NB4 (cell line): ENCODE data around the gene SSC5D.

Experiments
- POLR2A ChIP-seq: IDR thresholded peaks from 2 replicates; pipeline ENCODE4 v1.6.1; 2011; ENCODE audit warnings: mild to moderate bottlenecking; ENCODE audit not compliant: insufficient read length; ENCODE audit errors: extremely low read depth
- TF ChIP-seq, protein P1 (sequence below): IDR thresholded peaks from one replicate; pipeline ENCODE4 v1.5.1; 2012; ENCODE audit warnings: low read depth, low read length

DNA sequence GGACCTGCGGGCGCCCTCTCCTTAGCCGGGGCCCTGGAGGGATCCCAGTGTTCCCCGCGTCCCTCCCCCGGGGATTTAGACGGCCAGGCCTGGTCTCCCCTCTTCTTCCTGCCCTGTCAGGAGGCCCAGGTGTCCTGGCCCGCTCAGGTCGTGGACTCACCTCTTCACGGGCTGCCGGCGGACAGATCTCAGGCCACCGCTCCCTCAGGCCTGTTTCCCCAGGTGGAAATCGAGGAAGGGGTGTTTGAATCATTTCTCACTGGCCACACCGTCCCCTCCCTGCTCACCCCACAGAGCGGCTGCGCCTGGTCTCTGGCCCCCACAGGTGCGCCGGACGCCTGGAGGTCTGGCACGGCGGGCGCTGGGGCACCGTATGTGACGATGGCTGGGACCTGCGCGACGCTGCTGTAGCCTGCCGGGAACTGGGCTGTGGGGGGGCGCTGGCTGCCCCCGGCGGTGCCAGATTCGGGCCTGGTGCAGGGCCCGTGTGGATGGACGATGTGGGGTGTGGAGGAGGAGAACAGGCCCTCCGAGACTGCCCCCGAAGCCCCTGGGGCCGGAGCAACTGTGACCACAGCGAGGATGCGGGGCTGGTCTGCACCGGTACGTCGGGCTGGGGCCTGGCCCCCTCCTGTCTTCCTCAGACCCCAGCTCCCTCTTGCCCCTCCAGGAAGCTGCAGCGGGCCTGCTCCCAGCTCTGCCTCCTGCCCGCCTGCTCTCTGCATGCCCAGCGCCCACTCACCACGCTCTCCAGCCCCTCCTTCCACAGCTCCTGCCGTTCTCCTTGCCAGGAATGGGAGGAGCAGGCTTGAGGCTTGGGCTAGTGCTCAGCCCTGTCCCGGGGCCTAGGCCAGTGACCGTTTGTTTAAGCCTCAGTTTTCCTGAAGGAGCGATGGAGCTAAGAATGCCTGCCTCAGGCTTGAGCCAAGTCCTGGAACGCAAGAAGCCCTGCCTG, 2.5 kb downstream of the SSC5D start:
- TF ChIP-seq, protein P1, sequence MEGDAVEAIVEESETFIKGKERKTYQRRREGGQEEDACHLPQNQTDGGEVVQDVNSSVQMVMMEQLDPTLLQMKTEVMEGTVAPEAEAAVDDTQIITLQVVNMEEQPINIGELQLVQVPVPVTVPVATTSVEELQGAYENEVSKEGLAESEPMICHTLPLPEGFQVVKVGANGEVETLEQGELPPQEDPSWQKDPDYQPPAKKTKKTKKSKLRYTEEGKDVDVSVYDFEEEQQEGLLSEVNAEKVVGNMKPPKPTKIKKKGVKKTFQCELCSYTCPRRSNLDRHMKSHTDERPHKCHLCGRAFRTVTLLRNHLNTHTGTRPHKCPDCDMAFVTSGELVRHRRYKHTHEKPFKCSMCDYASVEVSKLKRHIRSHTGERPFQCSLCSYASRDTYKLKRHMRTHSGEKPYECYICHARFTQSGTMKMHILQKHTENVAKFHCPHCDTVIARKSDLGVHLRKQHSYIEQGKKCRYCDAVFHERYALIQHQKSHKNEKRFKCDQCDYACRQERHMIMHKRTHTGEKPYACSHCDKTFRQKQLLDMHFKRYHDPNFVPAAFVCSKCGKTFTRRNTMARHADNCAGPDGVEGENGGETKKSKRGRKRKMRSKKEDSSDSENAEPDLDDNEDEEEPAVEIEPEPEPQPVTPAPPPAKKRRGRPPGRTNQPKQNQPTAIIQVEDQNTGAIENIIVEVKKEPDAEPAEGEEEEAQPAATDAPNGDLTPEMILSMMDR = no peak
- TF ChIP-seq POLR2A = no peak
